Activated naive CD4-positive, alpha-beta T cell treated with anti-CD3 and anti-CD28 coated beads for 36 hours (primary cell): ENCODE measurements around the gene GRB10. TPM values are rescaled to one million over a fixed set of nuclear protein-coding genes. Genes with fewer than 3 reads are reported as not detected.
A peak's percentile ranks its signal among the peaks of the same experiment; 100 is the strongest.

Experiments
- CTCF ChIA-PET: fragments of 350-600 bp; sonication (Branson Sonifier 250); formaldehyde crosslinking; loops from one replicate; lab custom pipeline; 2021; ENCODE audit warnings: antibody characterized with exemption; lab: Charles Lee
- DNase-seq: peaks from one replicate; pipeline ENCODE4 v3.0.0-alpha.2; 2020
- H3K27ac Mint-ChIP-seq: one replicate; pipeline ENCODE4 v1.8.0; 2021; ENCODE audit warnings: mild to moderate bottlenecking, mixed read lengths
- H3K27me3 Mint-ChIP-seq: one replicate; pipeline ENCODE4 v1.8.0; 2021; ENCODE audit warnings: low read depth, mixed read lengths
- H3K36me3 Mint-ChIP-seq: one replicate; pipeline ENCODE4 v1.8.0; 2021; ENCODE audit warnings: low read depth, mixed read lengths
- H3K4me1 Mint-ChIP-seq: one replicate; pipeline ENCODE4 v1.8.0; 2021; ENCODE audit warnings: low read depth, mixed read lengths
- H3K4me3 Mint-ChIP-seq: one replicate; pipeline ENCODE4 v1.8.0; 2021; ENCODE audit warnings: mild to moderate bottlenecking, moderate library complexity, mixed read lengths
- H3K9me3 Mint-ChIP-seq: one replicate; pipeline ENCODE4 v1.8.0; 2021; ENCODE audit warnings: mixed read lengths
- intact Hi-C: fragments of 100-400 bp; cut with micrococcal nuclease; formaldehyde crosslinking; loops from one replicate; pipeline ENCODE4 v1.15.1; 2023
- total RNA-seq, 2 experiments: library from RNA; stranded (reverse); gene quantifications; one replicate each; pipeline ENCODE4 v1.2.3, GENCODE V29; 2021

Gene GRB10
- total RNA-seq, 2 experiments from 2014 or later: 24.3 to 30.4 TPM

DNA sequence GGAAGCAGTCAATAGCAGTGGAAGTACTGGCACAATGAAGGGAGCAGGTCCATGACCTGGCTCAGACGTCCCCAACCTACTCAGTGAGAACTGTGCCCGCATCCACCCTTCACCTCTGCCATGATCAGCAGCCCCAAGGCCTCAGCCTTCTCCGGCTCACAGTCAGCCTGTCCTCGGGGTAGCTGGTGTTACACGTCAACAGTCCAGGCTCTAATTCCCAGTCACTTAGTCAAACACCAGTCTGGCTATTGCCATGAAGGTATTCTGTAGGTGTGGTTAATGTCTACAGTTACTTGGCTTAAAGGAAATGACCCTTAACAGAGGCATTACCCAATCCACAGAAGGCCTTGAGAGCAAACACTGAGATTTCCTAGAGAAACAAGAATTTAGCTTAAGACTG is 49.1 kb downstream of the GRB10 start:
- intact Hi-C loops: no loop called here
- Mint-ChIP-seq H3K27me3 (no peaks in the 10 kb centered on the region), H3K27ac (no peak overlapping the region), H3K4me1 (peaks cover 4% of the 10 kb centered on the region), H3K36me3 (no peaks in the 10 kb centered on the region), H3K9me3 (no peaks in the 10 kb centered on the region), H3K4me3 (no peak overlapping the region)
- CTCF ChIA-PET: no interaction called here
- no peak for DNase-seq

DNA sequence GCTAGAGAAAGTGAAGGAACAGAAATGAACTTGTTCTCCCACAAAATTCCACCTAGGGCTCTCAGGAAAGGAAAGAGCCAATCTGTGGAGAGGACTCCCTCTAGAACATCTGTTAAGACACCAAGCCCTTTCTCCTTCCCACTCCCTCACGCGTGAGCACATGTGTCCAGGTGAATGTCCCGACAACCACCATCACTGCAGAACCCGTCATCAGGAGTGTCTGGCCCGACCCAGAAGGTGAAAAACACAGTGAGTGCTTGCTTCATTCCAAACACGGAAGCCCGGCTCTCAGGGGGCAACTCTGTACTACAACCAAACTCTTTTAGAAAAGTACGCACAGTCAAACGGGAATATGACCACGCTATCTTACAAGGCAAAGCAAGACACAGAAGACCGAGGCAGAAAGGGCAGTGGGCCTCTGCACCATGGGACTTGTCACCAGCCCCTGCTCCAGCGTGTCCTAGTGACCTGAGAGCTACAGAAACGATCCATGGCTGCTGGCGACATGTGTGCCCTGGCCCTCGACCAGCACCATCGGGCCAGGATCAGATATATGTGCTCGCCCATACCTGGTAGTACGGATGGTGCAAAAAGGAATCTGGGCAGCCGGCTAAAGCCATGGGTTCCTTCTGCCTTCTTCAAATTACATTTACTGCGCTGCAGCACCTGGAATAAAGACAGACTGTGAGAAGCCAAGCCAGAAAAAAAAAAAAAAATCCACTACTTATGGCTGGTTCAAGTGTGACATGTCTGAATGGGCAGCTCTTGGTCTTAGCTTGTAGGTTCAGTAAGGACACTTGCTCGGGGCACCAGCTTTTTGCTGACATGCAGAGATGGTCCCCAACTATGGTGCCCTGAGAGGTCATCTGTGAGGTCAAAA is 50.8 kb downstream of the GRB10 start:
- DNase-seq: no peak
- no peaks in the 10 kb centered on the region for H3K9me3 Mint-ChIP-seq
- no peak overlapping the region for H3K4me3 Mint-ChIP-seq
- H3K27me3 Mint-ChIP-seq: no peaks in the 10 kb centered on the region
- intact Hi-C loops: no loop called here
- peaks cover 1% of the 10 kb centered on the region for H3K36me3 Mint-ChIP-seq
- H3K4me1 Mint-ChIP-seq: peaks cover 4% of the 10 kb centered on the region
- no peak overlapping the region for H3K27ac Mint-ChIP-seq
- CTCF ChIA-PET: interaction anchor here (0.6 kb wide), 1 partner anchor 259 kb away, joined by 4 read pairs; no protein-coding TSS in a partner anchor

DNA sequence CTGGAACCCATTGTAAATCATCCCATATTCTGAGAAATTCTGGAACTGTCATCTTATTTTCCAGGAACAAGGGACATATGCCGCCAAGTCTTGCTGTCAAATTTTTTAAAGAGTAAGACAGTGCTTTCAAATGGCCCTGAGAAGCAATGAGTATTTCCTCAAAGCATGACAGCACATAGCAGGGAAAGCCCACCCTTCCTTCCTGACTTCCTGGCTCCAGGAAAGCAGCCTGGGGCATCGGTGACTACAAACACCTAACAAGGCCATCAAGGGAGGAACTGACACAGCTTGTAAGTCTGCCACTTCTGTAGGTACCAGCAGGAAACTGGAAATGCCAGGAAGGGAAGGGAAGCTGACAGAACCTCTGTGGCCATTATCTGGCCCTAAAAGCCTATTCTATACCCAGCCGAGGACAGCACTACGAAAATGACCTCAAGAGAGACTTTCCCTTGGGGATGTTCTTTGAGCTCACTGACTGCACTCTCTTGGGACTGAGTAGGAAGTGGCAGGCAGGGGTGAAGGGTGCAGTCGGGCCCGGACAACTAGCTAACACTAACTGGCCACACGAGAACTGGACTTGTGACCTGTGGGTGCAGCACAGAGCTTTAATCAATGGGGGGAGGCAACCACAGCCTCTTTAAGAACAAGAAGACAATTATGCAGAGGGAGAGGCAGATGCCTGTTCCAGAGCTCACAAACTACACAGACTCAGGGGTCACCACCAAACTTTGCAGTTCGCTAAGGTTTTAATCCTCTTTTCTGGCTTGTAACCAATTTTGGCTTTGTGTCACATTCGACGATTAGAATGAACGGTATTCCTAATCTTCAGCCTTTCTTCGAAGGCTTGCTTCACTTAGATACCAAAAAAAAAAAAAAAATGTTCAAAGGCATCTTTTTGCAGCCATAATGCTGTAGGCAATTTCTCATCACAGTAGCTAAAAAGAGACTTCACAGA is 52.0 kb downstream of the GRB10 start:
- Mint-ChIP-seq H3K27me3 (no peaks in the 10 kb centered on the region), H3K4me3 (no peak overlapping the region), H3K36me3 (peaks cover 3% of the 10 kb centered on the region), H3K4me1 (peaks cover 4% of the 10 kb centered on the region), H3K27ac (no peak overlapping the region), H3K9me3 (no peaks in the 10 kb centered on the region)
- no peak for DNase-seq
- intact Hi-C loops: no loop called here
- CTCF ChIA-PET: interaction anchor here (0.6 to 1.2 kb wide), 3 partner anchors 33 to 257 kb away, joined by 3 to 4 read pairs (median 3); no protein-coding TSS in a partner anchor

DNA sequence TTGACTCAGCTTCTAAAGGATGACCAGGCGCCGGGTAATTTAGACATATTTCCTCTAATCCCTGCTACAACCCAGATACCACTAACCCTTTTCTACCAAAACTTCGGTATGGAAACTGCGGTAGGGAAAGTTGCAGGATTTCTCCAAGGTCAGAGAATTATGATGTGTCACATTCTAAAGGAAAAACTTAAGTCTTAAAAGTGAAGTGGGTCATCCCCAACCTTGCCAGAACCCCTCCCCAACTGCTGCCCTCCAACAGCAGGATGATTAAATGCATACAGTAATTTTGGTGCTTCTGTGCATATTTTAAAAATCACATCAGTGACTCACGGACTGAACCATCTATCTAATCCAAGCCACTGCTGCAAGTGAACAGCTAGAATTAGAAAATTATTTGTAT is 52.7 kb downstream of the GRB10 start:
- H3K36me3 Mint-ChIP-seq: peaks cover 4% of the 10 kb centered on the region
- H3K9me3 Mint-ChIP-seq: no peaks in the 10 kb centered on the region
- H3K27me3 Mint-ChIP-seq: no peaks in the 10 kb centered on the region
- CTCF ChIA-PET: interaction anchor here (1.2 kb wide), 1 partner anchor 33 kb away, joined by 3 read pairs; no protein-coding TSS in a partner anchor
- H3K4me1 Mint-ChIP-seq: peaks cover 5% of the 10 kb centered on the region
- H3K27ac Mint-ChIP-seq: no peak overlapping the region
- intact Hi-C loops: no loop called here
- no peak for DNase-seq
- H3K4me3 Mint-ChIP-seq: no peak overlapping the region

DNA sequence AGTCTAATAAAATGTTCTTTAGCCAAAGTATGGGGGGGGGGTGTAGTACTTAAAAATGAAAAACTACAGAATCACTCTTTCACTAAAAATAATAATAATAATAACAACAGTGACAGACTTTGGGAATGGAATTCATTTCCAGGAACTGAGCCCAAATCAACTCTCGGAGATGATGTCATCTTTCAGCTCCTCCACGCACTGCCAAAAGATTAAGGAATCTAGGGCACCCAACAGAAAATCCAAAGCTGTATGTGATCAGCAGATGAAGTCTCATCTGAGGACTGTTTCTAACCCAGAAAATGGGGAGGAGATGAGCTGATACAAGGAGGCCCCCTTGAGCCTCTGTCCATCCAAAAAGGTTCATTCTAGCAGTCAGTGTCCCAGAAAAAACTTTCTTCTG is 54.5 kb downstream of the GRB10 start:
- H3K27me3 Mint-ChIP-seq: no peaks in the 10 kb centered on the region
- H3K27ac Mint-ChIP-seq: no peak overlapping the region
- CTCF ChIA-PET: no interaction called here
- DNase-seq: no peak
- intact Hi-C loops: no loop called here
- H3K4me1 Mint-ChIP-seq: peaks cover 13% of the 10 kb centered on the region
- no peaks in the 10 kb centered on the region for H3K9me3 Mint-ChIP-seq
- H3K4me3 Mint-ChIP-seq: no peak overlapping the region
- peaks cover 4% of the 10 kb centered on the region for H3K36me3 Mint-ChIP-seq

DNA sequence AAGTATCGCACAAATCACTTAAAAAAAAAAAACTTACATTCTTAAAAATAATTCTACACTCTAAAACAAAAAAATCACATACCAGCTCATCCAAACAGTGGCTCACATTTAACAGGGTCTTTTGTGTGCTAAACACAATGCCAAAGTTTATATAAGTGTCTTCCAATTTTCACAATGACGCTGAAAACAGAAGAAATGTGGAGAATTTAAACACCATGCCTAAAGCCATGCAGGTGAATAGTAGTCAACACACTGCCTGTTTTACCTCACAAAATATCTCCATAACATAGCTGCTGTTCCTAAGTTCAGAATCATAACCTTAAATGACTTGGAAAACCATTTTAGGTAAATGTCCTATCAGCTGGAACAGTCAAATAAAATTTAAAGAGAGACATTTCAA is 55.0 kb downstream of the GRB10 start:
- CTCF ChIA-PET: no interaction called here
- H3K4me3 Mint-ChIP-seq: no peak overlapping the region
- intact Hi-C loops: no loop called here
- no peak for DNase-seq
- H3K9me3 Mint-ChIP-seq: no peaks in the 10 kb centered on the region
- peaks cover 4% of the 10 kb centered on the region for H3K36me3 Mint-ChIP-seq
- no peaks in the 10 kb centered on the region for H3K27me3 Mint-ChIP-seq
- peaks cover 13% of the 10 kb centered on the region for H3K4me1 Mint-ChIP-seq
- H3K27ac Mint-ChIP-seq: no peak overlapping the region

DNA sequence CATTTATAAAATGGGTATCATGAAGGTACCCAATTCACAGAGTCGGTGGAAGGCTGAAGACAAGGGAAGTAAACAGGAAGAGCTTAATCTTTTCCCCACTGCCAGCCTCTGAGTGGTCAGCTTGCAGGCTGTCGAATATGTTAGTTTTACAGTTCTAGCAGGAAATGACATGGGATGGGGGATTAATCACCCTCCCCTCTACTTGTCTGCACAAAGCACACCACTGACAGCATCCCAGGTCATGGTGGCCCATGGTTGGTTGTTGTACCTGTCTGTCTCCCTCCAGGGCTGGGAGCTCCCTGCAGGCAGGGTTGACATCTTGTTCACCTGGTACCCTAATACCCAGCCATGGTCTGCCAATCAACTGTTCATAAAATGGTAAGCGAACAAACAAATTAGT is 55.6 kb downstream of the GRB10 start:
- Mint-ChIP-seq H3K27ac (no peak overlapping the region), H3K4me3 (no peak overlapping the region), H3K9me3 (no peaks in the 10 kb centered on the region), H3K4me1 (peaks cover 13% of the 10 kb centered on the region), H3K27me3 (no peaks in the 10 kb centered on the region), H3K36me3 (peaks cover 4% of the 10 kb centered on the region)
- CTCF ChIA-PET: no interaction called here
- peak; percentile 16 for DNase-seq
- intact Hi-C loops: no loop called here

DNA sequence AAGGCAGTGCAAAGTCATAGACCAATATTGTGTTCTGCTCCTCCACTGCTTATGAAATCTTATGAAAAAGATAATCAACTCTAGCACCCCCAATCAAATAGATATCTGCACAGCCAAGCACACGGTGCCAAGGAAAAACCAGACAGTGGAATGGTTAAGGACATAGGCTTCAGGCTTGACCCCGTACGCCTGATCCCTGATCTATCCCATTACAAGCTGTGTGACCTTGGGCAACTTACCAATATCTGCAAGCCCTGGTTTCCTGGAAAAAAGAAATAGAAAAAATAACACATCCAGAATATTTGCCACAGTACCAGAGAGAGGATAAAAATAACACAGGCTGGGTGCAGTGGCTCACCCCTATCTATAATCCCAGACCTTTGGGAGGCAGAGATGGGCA is 56.9 kb downstream of the GRB10 start:
- intact Hi-C loops: no loop called here
- no peak overlapping the region for H3K27ac Mint-ChIP-seq
- H3K36me3 Mint-ChIP-seq: peaks cover 4% of the 10 kb centered on the region
- no peaks in the 10 kb centered on the region for H3K9me3 Mint-ChIP-seq
- peaks cover 13% of the 10 kb centered on the region for H3K4me1 Mint-ChIP-seq
- H3K27me3 Mint-ChIP-seq: no peaks in the 10 kb centered on the region
- no peak for DNase-seq
- H3K4me3 Mint-ChIP-seq: no peak overlapping the region
- CTCF ChIA-PET: no interaction called here

DNA sequence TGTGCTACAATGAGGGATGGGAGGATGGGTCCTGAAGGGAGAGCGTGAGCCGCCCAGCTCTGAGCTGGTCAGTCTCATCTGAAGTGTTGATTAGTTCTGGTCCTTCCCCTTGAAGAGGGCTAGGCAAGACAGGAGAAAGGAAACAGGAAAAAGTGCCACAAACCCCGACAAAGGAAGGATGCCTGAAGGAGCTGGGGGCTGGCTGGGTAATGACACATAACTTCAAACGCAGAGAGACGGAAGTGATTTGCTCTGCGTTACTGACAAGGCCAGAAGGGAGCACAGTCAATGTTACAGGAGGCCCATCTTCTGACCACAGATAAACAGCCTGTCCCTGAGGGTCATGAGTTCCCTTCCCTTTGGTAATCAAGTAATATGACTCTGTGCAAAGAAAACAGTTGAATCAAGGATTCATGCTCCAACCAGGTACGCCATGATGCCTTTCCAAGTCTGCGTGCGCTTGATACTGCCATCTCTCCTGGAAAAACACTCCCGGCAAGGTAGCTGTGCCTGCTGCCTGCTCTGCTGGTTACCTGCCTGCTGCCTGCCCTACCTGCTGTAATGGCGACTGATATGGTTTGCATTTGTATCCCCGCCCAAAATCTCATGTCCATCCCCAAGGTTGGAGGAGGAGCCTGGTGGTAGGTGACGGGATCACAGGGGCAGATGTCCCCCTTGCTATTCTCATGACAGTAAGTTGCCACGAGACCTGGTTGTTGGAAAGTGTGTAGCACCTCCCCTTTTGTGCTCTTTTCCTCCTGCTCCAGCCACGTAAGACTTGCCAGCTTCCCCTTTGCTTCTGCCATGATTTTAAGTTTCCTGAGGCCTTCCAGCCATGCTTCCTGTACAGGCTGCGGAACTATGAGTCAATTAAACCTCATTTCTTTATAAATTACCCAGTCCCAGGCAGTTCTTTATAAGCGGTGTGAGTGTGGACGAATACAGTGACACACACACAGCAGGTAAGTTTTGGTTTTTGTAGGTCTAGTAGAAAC is 57.9 kb downstream of the GRB10 start:
- intact Hi-C loops: no loop called here
- H3K4me1 Mint-ChIP-seq: peaks cover 13% of the 10 kb centered on the region
- H3K4me3 Mint-ChIP-seq: no peak overlapping the region
- H3K36me3 Mint-ChIP-seq: peaks cover 4% of the 10 kb centered on the region
- CTCF ChIA-PET: no interaction called here
- no peaks in the 10 kb centered on the region for H3K9me3 Mint-ChIP-seq
- DNase-seq: peak; percentile 32
- no peaks in the 10 kb centered on the region for H3K27me3 Mint-ChIP-seq
- H3K27ac Mint-ChIP-seq: no peak overlapping the region

DNA sequence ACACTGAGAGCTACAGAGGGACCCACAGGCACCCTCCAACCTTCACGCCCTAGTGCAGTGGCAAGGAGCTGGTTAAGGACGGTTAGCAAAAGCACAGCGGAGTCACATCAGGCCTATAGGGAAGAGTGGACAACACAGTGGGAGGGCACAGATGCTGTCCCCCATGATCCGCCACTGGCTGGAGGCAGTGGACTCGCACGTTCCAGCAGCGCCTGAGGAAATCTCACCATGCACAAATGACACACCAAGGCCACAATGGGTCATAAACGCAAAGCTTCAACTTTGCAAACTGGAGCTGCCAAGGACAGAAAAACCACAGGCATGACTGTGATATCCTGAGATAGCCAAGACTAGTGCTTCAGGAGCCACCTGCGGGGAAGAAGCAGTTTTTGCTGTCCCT is 58.8 kb downstream of the GRB10 start:
- intact Hi-C loops: no loop called here
- no peak for DNase-seq
- CTCF ChIA-PET: no interaction called here

DNA sequence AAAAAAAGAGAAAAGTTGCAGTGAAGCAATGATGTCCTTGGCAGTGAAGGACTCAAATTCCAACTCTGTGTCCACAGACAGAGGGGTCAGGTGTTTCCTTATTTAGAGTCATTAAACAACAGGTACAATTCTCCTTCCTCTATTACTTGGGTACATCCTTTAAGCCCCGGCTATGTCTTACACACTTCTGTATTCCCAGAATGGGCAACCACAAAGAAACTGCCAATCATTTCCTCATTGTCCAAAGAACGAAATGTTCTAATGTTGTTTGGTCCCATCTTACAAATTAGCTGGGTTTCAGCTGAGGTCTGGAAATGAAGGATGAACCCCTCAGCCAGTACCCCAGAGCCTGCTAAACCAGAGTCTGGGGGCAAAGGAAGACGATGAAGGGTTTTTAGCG is 59.5 kb downstream of the GRB10 start:
- Mint-ChIP-seq H3K36me3 (peaks cover 4% of the 10 kb centered on the region), H3K9me3 (no peaks in the 10 kb centered on the region), H3K4me1 (peaks cover 13% of the 10 kb centered on the region), H3K27ac (no peak overlapping the region), H3K4me3 (no peak overlapping the region), H3K27me3 (no peaks in the 10 kb centered on the region)
- DNase-seq: no peak
- intact Hi-C loops: no loop called here
- CTCF ChIA-PET: interaction anchor here (0.9 kb wide), 1 partner anchor 438 kb away, joined by 4 read pairs; no protein-coding TSS in a partner anchor

More for the DNA sequence above, 58.8 kb downstream of the GRB10 start:
- Mint-ChIP-seq H3K36me3 (peaks cover 4% of the 10 kb centered on the region), H3K4me1 (peaks cover 13% of the 10 kb centered on the region), H3K9me3 (no peaks in the 10 kb centered on the region), H3K4me3 (no peak overlapping the region), H3K27me3 (no peaks in the 10 kb centered on the region), H3K27ac (no peak overlapping the region)
